Measurements from ENCODE around the gene GNPDA1.

GNPDA1 gene

GRCh38 chr5:142020122-142020659 lies 7.4 kb upstream of the GNPDA1 start:
- no peak for DNase-seq

GRCh38 chr5:142017832-142018427 lies 5.1 kb upstream of the GNPDA1 start:
- DNase-seq, result no peak

- DNase-seq, result peak; percentile 45
Measured at GRCh38 chr5:142016556-142016955, 3.7 kb upstream of the GNPDA1 start.

DNA sequence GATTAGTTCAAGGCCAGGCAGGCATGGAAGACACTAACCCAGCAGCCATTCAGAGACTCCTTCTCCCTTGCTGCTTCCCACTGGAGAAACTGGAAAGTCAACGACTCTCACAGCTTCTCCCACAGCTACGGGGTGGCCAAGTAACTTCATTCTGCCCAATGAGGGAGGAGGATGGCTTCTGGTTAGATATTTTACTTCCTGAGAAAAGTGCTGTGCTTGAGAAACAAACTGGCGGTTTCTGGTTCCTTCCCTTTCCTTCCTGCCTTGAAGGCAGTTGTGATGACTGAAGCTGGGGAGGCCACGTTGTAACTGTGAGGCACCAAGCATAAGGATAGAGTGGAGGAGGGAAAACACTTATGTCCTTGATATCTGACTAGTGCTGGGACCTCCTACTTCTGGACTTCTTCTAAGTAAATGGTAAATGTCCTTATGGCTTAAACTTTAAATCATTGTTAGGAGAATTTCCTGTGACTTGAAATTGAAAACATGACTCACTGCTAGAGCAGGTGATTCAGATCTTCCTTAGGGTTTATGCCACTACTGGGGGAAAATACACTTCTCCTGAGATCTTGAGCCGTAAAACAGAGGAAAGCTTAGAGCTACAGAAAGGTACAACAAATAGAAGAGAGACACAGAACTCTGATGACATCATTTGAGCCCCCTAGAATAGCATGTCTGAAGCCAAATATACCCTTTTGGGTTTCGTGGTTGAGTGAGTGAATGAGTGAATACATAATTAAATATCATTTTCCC lies 3.1 kb upstream of the GNPDA1 start:
- DNase-seq, result peak; percentile 40

DNA sequence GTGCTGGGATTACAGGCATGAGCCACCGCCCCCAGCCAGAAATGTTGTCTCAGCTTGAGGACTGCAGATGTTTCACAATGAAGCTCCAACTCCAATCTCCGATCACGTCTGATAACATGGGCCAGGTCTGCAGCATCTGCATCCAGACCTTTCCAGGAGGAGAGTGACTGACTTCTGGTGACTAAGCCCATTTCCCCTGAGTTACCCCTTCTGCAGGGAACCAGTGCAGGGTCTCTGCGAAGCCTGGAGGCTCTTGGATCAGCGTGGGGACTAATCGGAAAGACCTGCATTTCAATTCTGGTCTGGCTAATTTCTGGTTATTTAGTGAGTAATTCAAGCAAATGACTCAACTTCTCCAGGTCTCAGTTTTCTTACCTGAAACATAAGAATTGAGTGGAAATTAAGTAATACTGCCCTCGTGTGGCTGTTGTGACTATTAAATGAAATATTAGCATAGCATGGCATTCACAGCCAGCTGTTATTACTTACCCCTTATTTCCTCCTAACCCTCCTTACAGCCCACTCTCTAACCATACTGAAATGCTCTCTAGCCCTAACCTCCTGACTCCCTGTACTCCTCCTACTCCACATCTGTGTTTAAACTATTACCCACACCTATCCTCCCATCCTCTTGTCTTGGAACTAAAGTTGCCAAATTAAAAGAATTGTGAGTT lies 2.2 kb upstream of the GNPDA1 start:
- DNase-seq, result peak; percentile 41

DNA sequence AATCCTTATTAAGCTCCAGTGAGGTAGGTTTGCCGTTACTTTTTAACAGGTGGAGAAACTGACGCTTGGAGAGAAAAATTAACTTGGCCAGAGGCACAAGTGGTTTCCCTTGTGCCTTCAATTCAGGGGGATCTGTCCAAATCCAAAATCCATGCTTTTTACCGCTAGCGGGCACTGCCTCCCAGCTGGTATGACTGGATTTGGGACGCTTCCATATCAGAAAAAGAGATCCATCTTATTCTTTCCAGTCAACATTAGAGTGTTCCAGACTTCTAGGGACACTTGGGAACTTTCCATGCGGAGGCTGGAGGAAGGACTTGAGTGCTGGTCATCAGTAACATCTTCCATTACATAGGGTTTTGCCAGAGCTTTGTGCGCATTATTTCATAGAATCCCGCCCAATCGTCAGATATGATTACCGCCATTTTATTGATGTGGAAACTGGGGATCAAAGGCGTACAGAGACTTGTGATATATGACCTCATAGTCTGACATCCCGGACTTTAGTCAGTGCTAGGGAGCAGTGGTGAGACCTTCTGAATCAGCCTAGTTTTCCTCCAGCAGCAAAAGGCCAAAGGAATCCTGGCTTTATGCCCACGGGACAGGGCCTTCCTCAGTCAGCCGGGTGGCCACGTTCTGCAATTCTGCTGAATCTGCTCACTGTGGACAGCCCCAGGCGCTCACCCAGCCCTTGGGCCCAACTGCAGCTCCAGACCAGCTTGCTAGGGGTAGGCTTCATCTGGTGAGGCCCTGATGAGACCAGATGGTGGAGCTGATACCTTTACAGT lies 1.1 kb upstream of the GNPDA1 start:
- no peak for DNase-seq

DNA sequence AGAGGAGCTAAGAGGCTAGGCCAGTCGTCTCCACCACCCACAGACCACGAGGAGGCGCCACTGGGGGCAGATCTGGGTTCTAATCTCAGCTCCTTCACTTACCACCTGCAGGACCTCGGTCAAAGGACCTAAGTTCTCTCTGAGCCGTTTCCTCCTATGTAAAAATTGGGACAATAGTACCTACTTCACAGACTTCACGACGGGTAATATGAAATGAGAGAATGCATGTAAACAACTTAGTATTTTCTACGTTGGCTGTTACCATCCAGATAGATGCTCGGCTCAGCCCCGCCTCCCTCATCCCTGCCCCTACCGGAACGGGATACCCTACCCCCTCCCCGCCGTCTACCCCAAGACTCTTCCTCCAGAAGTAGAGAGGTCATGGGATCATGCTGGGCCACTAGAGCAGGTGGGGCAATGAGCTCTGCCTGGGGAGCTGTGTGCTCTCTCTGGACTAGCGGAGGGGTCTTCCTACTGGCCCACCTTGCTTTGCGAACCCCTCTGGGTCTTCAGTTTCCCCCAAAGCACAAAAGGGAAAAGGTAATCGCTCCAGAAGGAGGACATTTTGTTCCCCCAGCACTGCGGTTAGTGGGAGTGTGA lies 541 bp downstream of the GNPDA1 start:
- peak; percentile 72 for DNase-seq

DNA sequence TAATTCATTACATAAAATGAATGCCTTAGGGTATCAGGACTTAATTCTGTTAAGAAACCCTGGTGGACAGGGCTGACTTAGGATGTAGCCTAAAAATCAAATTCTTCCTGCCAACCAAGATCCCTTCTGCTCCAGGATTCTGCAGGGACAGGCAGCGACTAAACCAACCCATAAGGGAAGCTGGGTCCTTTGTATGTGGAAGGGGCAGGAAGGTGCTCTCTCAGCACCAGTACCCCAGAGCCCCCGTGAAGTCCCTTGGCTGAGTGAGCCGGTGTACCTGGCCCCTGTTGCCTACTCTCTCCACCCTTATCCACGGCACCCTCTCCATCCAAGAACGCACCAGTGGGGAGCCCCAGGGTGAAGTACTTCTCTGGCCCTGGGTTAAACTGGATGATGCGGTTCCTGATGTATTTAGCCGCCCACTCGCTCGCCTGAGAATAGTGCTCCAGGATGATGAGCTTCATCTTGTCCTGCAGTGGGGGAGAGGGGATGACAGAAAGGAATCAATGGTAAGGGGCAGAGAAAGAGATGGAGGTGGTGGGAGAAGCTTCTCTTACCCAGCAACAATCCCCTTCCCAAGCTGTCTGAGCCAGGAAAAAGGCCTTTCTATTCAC lies 1.1 kb downstream of the GNPDA1 start:
- DNase-seq, result peak; percentile 24

- DNase-seq, result no peak
Measured at GRCh38 chr5:142009886-142010285, 2.9 kb downstream of the GNPDA1 start.

DNA sequence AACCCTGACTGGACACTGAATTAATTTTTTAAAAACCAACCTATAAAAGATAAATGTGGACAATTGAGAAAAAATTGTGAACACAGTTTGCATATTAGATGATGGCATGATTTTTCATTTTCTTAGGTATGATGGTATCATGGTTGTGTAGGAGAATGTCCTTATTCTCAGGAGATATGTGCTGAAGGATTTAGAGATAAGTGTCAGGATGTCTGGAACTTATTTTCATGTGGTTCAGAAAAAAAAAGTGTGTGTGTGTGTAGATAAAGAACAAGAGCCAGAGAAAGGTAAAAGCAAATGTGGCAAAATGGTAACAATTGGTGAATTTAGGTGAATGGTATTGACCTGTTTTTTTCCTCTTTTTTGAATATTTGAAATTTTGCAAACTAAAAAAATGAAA lies 4.0 kb downstream of the GNPDA1 start:
- no peak for DNase-seq

GRCh38 chr5:142007237-142007544 lies 5.6 kb downstream of the GNPDA1 start:
- DNase-seq, result no peak

GRCh38 chr5:142006363-142007236 lies 6.2 kb downstream of the GNPDA1 start:
- no peak for DNase-seq

GRCh38 chr5:142003266-142003800 lies 9.5 kb downstream of the GNPDA1 start:
- DNase-seq, result no peak

GRCh38 chr5:142000704-142001484 lies 11.9 kb downstream of the GNPDA1 start:
- no peak for DNase-seq

DNA sequence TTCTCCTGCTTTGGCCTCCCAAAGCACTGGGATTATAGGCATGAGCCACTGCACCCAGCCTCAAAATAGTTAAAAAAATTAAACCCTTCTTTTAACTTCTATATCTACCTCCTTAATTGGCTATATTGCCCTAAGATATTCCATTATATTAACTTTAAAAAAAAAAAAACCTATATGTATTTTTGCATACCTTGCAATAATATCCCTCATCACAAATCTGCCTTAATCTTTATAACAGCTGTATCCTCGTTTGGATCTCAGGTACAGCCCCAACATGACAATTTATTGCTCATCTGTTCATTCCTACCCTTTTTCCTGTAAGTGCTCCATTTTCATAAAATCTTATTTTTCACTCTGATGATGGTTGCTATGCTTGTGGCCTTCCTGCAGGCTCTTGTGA lies 12.7 kb downstream of the GNPDA1 start:
- DNase-seq, result no peak

DNA sequence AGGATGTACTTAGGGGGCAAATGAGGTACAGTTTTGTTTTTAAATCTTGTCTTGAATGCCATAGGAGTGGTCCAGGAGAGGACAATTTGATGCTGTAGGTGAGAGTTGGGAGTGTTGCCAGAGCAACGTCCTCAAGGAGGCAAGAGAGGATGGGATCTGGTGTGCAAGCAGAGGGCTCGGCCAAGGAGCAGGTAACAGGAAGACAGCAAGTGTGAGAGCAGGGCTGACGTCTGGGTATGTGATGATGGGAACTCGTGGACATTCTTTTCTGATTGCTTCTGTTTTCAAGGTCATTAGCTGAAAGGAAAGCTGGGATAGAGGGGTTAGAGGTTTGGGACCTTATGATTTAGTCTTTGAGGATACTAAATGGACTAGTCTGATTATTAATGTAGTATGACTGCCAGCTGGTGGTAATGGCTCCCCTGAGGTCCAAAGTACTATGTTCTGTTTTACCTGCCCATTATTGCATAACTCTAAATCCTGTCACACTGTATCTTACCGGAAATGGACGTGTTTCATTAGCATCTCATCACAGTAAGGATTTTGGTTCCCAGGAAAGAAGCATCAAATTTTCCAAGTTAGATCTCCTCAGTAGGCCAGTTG lies 15.4 kb downstream of the GNPDA1 start:
- no peak for DNase-seq

DNA sequence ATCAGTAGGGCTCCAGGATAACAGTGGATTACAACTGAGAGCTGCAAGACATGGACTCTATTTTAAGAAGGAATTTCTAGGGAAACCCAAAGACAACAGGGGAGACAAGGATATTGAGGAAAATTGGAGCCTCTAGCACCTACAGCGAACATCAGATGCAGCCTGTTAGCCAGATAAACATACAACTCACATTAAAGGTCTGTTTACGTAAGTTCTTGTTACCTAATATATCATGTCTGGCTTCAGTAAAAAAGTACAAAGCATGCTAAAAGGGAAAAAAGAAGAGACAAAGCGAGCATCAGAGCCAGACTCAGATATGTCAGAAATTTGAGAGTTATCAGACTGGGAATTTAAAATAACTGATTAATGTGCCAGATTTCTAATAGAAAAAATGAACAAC lies 17.2 kb downstream of the GNPDA1 start:
- no peak for DNase-seq

GRCh38 chr5:141994511-141995136 lies 18.2 kb downstream of the GNPDA1 start:
- DNase-seq, result no peak

GRCh38 chr5:141992349-141992963 lies 20.4 kb downstream of the GNPDA1 start:
- peak; percentile 80 for DNase-seq
